Endodermal cell (in vitro differentiated cells): ENCODE results near the gene ZBTB1. TPM values are rescaled to one million over a fixed set of nuclear protein-coding genes. Genes with fewer than 3 reads are reported as not detected.

ENCODE experiments used
- DNase-seq: peaks from one replicate; pipeline ENCODE4 v3.0.0-alpha.2; 2017
- H3K27ac ChIP-seq: 2 replicates; pipeline ENCODE4 v1.5.1; 2013; ENCODE audit warnings: mild to moderate bottlenecking, low read depth, low read length, moderate library complexity
- H3K27me3 ChIP-seq: 2 replicates; pipeline ENCODE4 v1.6.1; 2013; ENCODE audit warnings: mild to moderate bottlenecking, low read length, moderate library complexity; ENCODE audit not compliant: insufficient read depth, control insufficient read depth, poor library complexity, severe bottlenecking
- H3K36me3 ChIP-seq: 2 replicates; pipeline ENCODE4 v1.7.0; 2013; ENCODE audit warnings: mild to moderate bottlenecking, low read length, moderate library complexity; ENCODE audit not compliant: control insufficient read depth, insufficient read depth
- H3K4me1 ChIP-seq: one replicate; pipeline ENCODE4 v1.7.0; 2013; ENCODE audit warnings: low read length; ENCODE audit not compliant: control insufficient read depth, insufficient read depth
- H3K4me3 ChIP-seq: 2 replicates; pipeline ENCODE4 v1.5.1; 2013; ENCODE audit warnings: mild to moderate bottlenecking, low read length, moderate library complexity
- H3K9ac ChIP-seq: 2 replicates; pipeline ENCODE4 v1.6.1; 2013; ENCODE audit warnings: mild to moderate bottlenecking, low read length, moderate library complexity; ENCODE audit not compliant: poor library complexity, severe bottlenecking; ENCODE audit errors: extremely low read depth
- H3K9me3 ChIP-seq: 2 replicates; pipeline ENCODE4 v1.6.1; 2013; ENCODE audit warnings: mild to moderate bottlenecking, low read length, moderate library complexity; ENCODE audit not compliant: control insufficient read depth
- H3K27ac Mint-ChIP-seq: 2 replicates; pipeline ENCODE4 v1.8.0; 2020; ENCODE audit warnings: mixed read lengths
- H3K27me3 Mint-ChIP-seq: 2 replicates; pipeline ENCODE4 v1.8.0; 2021; ENCODE audit warnings: mild to moderate bottlenecking, mixed read lengths; ENCODE audit not compliant: insufficient read depth
- H3K36me3 Mint-ChIP-seq: 2 replicates; pipeline ENCODE4 v1.8.0; 2020; ENCODE audit warnings: low read depth, mixed read lengths
- H3K4me1 Mint-ChIP-seq: 2 replicates; pipeline ENCODE4 v1.8.0; 2020; ENCODE audit warnings: mixed read lengths
- H3K4me3 Mint-ChIP-seq: 2 replicates; pipeline ENCODE4 v1.8.0; 2020; ENCODE audit warnings: mild to moderate bottlenecking, moderate library complexity, mixed read lengths
- H3K9me3 Mint-ChIP-seq: 2 replicates; pipeline ENCODE4 v1.8.0; 2020; ENCODE audit warnings: mild to moderate bottlenecking, mixed read lengths
- WGBS, 2 experiments: methylation state at CpG; one replicate each; pipeline versions ENCODE4 v1.1.5 to v1.1.7; 2013; ENCODE audit warnings: missing lambda C conversion rate in 2 of 2, mixed read lengths in 1 of 2; ENCODE audit not compliant: insufficient coverage in 1 of 2, insufficient read length in 1 of 2; 5-methylcytosine and 5-hydroxymethylcytosine counted together
- long read RNA-seq, 4 experiments: library from polyadenylated mRNA in 2 of 4; library from RNA in 1 of 4; library from capped mRNA in 1 of 4; stranded (forward) in 3 of 4; unstranded in 1 of 4; transcript quantifications; one replicate each; pipeline ENCODE4 v2.0.0, GENCODE V29; 2020 to 2021; ENCODE audit warnings: inconsistent platforms in 1 of 4
- polyA plus RNA-seq, 2 experiments: library from polyadenylated mRNA; stranded (reverse); fragments of 50-300 nt; gene quantifications; one replicate each; pipeline ENCODE4 v1.2.3, GENCODE V29; 2013
- total RNA-seq, 2 donors: library from RNA; stranded (reverse); fragmentation: NEBNext Ultra II Directional in 1 of 2; extraction: Animal tissue kit (Norgen Biotek cat#: 25700) in 1 of 2; gene quantifications; 2 replicates in 1 of 2; 3 replicates in 1 of 2; pipeline ENCODE4 v1.2.1, GENCODE V29; 2021
- TF ChIP-seq, protein P1 (sequence below): fragments of 200-600 bp; sonication (generic); conservative IDR thresholded peaks from 2 replicates; pipeline ENCODE4 v1.5.0; 2021; ENCODE audit warnings: antibody characterized with exemption, mild to moderate bottlenecking

Gene ZBTB1, protein sequence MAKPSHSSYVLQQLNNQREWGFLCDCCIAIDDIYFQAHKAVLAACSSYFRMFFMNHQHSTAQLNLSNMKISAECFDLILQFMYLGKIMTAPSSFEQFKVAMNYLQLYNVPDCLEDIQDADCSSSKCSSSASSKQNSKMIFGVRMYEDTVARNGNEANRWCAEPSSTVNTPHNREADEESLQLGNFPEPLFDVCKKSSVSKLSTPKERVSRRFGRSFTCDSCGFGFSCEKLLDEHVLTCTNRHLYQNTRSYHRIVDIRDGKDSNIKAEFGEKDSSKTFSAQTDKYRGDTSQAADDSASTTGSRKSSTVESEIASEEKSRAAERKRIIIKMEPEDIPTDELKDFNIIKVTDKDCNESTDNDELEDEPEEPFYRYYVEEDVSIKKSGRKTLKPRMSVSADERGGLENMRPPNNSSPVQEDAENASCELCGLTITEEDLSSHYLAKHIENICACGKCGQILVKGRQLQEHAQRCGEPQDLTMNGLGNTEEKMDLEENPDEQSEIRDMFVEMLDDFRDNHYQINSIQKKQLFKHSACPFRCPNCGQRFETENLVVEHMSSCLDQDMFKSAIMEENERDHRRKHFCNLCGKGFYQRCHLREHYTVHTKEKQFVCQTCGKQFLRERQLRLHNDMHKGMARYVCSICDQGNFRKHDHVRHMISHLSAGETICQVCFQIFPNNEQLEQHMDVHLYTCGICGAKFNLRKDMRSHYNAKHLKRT
- 10 to 100 TPM; 31.0 to 32.4 TPM for total RNA-seq
- polyA plus RNA-seq (2013, experiment 1 of 2), result 24.3 TPM
- polyA plus RNA-seq (2013, experiment 2 of 2), result 23.0 TPM
- long read RNA-seq, experiment 1, partial matches to known transcripts, result 17 of 19 reads
- long read RNA-seq, experiment 1, other reads (novel, unspliced or antisense), result 2 of 19 reads
- long read RNA-seq, experiment 2, partial matches to known transcripts, result 28 of 51 reads
- long read RNA-seq, experiment 2, other reads (novel, unspliced or antisense), result 23 of 51 reads
- long read RNA-seq, experiment 3, full-length matches to known transcripts, result 3 of 120 reads
- long read RNA-seq, experiment 3, partial matches to known transcripts, result 108 of 120 reads
- long read RNA-seq, experiment 3, other reads (novel, unspliced or antisense), result 9 of 120 reads
- long read RNA-seq, experiment 4, partial matches to known transcripts, result 0 of 1 reads
- long read RNA-seq, experiment 4, other reads (novel, unspliced or antisense), result 1 of 1 reads

DNA sequence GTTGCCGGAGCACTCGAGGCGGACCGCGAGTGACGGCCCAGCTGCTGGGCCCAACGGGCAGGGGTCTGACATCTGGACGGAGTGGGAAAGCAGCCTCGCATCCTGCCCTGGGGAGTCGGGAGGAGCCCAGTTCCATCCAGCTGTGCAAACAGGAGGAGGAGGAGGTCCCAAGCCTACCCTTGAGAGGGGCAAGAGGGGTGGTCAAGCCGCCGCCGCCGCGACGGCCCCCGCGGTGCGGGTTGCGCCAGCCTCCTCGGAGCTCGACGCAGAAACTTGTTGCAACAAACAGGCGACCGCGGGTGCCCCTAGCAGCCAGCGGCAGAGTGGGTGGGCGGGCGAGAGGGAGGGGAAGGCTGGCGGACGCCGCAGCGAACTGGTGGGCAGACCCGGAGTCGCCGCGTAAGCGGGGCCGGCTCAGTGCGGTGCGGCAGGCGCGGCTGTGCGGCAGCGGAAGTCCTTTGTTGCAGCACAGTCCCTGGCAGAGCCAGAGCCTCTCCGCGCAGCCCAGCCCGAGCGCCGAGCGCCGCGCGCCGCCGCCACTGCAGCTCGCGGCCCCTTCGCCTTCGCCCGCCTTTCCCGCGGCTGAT is at the start of gene ZBTB1:
Gene ZBTB1 (plus strand): TSS at position 461 of the 587 bp plus-strand sequence. CDS start 16,735 bp downstream, outside the sequence.
- Histone ChIP-seq H3K27me3 (no peaks in the 10 kb centered on the region), H3K27ac (peak within 1 kb of the TSS; percentile 99), H3K36me3 (no peaks in the 10 kb centered on the region), H3K9me3 (no peaks in the 10 kb centered on the region), H3K4me3 (peak within 1 kb of the TSS; percentile 93), H3K9ac (peak within 1 kb of the TSS; percentile 99), H3K4me1 (peaks cover 21% of the 10 kb centered on the region)
- 0 to 1% methylated on average over 20 to 63 of the region's 63 CpGs for WGBS, 2 experiments
- Mint-ChIP-seq H3K27me3 (no peaks in the 10 kb centered on the region), H3K27ac (peak within 1 kb of the TSS; percentile 99), H3K4me3 (peak within 1 kb of the TSS; percentile 80), H3K36me3 (peaks cover 4% of the 10 kb centered on the region), H3K9me3 (no peaks in the 10 kb centered on the region), H3K4me1 (peaks cover 58% of the 10 kb centered on the region)
- DNase-seq, result peak; percentile 93
- TF ChIP-seq, protein P1, sequence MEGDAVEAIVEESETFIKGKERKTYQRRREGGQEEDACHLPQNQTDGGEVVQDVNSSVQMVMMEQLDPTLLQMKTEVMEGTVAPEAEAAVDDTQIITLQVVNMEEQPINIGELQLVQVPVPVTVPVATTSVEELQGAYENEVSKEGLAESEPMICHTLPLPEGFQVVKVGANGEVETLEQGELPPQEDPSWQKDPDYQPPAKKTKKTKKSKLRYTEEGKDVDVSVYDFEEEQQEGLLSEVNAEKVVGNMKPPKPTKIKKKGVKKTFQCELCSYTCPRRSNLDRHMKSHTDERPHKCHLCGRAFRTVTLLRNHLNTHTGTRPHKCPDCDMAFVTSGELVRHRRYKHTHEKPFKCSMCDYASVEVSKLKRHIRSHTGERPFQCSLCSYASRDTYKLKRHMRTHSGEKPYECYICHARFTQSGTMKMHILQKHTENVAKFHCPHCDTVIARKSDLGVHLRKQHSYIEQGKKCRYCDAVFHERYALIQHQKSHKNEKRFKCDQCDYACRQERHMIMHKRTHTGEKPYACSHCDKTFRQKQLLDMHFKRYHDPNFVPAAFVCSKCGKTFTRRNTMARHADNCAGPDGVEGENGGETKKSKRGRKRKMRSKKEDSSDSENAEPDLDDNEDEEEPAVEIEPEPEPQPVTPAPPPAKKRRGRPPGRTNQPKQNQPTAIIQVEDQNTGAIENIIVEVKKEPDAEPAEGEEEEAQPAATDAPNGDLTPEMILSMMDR, result no peak

DNA sequence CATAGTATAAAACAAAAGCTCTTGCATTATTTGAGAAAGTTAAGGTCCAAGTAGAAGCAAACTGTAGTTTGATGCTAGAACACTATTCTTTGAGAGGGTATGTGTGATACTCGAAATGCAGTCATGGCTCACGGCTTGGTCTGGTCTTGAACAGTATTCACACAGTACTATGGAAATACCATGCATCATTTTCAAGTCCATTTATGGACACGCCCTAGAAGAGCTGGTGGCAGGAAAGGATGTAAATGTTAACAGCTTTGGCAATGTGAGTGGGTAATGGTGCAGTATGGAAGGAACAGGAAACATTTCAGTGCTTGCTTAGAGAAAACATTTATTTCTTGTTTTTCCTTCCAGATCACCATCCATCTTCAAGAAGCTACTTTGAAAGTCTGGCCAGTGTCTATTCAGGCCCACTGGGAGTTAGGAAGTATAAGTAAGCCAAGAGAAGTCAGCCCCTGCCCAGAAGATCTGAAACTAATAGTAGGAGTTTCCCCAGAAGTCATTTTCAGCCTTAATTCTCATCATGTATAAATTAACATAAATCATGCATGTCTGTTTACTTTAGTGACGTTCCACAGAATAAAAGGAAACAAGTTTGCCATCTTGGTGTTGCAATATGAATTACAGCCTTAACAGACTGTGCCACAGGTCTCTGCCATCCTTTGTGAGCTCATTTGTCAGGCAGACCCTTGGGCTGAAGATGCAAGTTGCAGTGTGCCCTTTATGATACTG is 45.0 kb upstream of the ZBTB1 start:
- H3K27ac Mint-ChIP-seq, result no peak overlapping the region

More for the DNA sequence above, 45.0 kb upstream of the ZBTB1 start:
- Histone ChIP-seq H3K4me3 (no peak overlapping the region), H3K36me3 (peaks cover 38% of the 10 kb centered on the region), H3K27ac (no peak overlapping the region), H3K9me3 (no peaks in the 10 kb centered on the region), H3K4me1 (no peaks in the 10 kb centered on the region), H3K9ac (no peak overlapping the region), H3K27me3 (no peaks in the 10 kb centered on the region)
- H3K9me3 Mint-ChIP-seq, result no peaks in the 10 kb centered on the region
- H3K36me3 Mint-ChIP-seq, result peaks cover 29% of the 10 kb centered on the region
- DNase-seq, result no peak
- H3K4me1 Mint-ChIP-seq, result no peaks in the 10 kb centered on the region
- peaks cover 3% of the 10 kb centered on the region for H3K27me3 Mint-ChIP-seq
- TF ChIP-seq, protein P1, result no peak
- WGBS, 2 experiments, result 90 to 94% methylated on average over 2 to 4 of the region's 4 CpGs
- no peak overlapping the region for H3K4me3 Mint-ChIP-seq
